ENCODE results near the gene KLC1.

KLC1 gene

GRCh38 chr14:103738166-103738565, 109.2 kb downstream of the KLC1 start:
- DNase-seq, result no peak

- no peak for DNase-seq
Measured at GRCh38 chr14:103738701-103739451, 109.9 kb downstream of the KLC1 start.

GRCh38 chr14:103739466-103739792, 110.4 kb downstream of the KLC1 start:
- DNase-seq, result no peak

DNA sequence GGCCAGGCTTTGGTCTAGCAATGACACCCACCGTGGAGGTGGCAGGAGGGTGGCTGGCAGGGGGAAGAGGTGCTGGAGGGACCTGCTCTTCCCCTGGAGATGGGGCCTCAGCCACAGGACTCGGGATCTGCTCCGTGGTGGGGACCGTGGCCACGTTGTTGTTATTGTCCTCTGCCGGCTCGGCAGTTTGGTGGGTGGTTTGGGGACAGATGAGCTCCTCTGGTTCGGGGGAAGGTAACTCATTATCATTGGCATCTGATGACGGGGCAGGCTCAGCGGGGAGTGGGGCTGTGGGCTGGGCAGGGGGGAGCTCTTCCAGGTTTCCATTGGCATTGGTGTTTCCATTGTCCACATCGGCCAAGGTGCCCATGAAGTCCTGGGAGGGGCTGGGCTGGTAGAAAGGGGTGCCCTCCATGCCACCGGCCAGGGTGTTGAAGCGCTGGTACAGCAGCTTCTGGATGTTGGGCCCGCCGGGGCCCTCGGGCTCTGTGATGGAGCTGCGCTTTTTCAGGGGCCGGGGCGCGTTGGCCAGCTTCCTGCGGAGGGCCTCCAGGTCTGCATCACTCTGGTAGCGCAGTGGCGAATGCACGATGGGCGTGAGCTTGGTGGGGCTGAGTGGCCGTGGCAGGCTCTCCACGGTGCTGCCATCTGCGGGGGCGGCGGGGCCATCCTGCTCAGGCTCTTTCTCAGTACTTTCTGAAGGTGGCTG, 110.9 kb downstream of the KLC1 start:
- DNase-seq, result no peak

DNA sequence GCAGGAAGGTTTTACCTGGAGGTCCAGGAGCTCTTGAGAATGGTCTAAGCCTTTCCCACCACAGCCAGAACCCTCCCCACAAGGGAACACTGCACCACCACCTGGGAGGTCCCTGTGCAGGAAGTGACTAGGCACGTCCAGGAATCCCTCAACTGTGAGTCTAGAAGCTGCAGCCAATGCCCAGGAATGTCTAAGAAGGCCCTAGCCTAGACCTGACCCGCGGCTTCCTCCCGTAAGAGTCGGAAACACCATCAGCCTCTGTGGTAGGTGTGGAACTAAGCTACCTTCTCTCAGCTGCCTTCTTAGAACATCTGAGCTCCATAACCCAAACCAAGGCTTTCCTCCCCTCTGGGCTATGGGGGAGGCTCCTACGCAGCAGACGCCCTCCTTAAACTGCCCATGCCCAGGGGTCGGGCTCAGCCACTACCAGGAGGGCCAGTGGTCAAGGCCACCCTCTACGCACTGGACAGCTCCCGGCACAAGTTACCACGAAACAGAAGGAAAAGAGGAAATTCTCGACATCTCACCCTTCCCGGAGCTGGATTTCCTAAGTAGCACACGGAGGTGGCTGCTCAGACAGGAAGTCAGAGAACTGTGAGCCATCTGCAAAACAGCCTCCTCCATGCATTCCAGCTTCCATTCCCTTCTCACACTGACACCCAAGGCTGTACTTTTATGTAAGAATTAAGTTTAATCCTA, 112.1 kb downstream of the KLC1 start:
- no peak for DNase-seq

DNA sequence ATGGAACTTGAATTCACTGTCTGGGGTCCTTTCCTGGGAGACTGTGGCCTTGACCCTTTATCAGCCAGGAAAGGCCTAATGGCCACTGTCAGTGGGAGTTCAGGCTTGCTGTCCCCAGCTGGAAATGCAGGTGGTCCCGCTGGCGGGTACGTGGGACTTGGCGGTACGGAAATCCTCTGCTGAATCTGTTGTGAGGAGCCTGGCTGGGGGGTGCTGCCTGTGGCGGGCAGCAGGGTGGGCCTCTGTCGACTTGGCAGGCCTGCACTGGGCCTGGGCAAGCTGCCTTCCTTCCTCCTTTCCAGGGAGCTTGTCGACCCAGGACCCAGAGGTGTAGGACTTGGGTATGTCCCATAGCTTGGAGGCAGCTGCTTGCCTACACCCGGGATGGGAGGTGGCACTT, 112.9 kb downstream of the KLC1 start:
- no peak for DNase-seq

DNA sequence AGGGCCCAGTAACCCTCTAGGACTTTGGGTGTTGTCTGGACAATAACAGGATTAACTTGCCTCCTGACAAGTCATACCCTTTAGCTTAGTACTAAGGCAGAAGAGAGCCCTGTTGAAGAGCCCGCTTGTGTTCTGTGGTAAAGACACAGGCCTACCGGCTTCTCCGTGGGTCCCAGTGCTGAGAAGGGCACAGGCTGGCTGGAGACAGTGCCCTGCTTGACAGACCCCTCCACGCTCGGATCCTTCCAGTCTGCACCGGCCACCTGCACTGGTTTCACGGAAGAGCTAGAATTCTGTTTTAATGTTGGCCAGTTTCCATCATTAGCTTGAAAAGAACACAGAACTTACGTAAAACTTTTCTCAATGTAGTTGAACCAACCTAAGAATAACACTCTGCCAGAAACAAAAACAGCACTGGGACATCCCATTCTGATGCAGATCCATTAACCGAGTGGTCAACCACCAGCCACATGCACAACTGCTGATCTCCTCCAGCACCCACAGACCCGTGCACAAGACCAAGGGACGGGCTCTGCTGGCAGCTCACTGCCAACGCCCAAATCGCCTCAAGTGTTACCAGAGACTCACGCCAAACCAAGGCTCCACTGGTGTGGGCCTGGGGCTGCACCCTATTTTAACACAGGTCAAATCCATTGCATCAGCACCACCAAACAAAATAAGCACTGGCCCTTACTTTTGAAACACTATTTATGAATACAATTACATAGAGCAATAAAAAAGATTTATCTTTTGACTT, 113.7 kb downstream of the KLC1 start:
- DNase-seq, result no peak

GRCh38 chr14:103743691-103744090, 114.7 kb downstream of the KLC1 start:
- DNase-seq, result no peak

DNA sequence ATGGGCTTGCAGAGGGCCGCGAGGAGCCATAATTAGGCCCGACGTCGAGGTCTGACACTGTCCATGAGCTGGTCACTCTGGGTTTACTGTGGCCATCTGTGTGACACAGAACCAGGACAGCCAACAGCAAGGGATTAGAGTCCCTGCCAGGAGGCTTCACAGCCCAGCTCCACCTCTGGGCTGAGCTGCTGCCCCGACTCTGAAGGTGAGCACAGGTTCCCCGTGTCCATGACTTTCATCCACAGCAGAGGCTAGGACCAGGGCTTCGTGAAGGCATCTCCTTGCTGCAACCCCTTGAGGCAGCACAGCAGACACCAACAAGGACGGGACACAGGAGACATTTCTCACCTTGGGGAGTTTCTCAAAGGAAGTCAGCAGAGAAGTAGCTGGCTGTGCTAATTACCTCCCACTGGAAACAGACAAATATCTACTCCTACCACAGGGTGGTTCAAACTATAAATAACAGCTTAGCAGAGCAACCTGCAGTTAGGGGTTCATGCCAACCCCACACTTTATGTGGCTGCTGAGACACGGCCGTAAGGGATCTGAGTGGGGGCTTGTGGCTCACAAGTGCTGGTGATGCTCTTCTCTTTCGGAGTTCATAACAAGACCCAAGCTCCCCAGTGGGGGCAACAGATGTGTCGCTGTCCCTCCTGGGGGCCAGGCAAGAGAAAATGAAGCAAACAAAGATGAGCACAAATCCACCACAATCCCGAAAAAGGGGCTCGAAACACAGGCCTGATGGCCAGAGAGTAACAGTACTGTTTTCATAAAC, 115.8 kb downstream of the KLC1 start:
- DNase-seq, result no peak

DNA sequence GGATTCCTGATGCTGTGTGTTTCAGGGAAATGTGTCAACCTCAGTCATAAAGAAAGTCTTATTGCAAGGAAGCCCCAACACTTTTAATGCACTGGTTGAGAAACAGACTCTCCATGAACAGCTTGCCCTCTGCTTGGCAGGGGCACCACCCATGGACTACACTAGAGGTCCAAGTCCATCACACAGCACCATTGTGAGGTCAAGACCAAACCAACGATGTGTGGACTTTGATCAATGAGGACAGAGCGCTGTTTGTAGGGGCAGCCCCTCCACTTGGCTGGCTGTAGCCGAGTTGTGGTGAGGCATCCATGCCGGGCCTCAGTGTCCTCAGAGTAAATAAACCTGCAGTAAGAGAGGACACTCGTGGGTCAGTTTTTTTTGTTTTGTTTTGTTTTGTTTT, 116.4 kb downstream of the KLC1 start:
- no peak for DNase-seq

GRCh38 chr14:103746701-103747100, 117.7 kb downstream of the KLC1 start:
- no peak for DNase-seq

DNA sequence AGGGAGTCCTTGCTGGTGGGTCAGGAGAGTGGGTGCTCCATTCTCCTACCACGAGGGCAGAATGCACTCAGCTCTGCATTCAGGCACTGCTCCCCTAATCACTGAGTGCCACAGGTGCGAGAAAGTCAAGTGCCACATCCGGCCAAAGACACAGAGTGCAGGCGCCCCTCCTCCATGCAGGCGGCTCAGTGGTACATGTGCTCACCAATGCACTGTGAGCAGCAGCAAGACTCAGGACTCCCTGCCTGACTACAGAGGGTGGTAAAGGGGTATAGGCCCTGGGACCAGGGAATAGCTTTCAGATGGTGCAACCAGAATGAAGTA, 119.5 kb downstream of the KLC1 start:
- DNase-seq, result no peak

DNA sequence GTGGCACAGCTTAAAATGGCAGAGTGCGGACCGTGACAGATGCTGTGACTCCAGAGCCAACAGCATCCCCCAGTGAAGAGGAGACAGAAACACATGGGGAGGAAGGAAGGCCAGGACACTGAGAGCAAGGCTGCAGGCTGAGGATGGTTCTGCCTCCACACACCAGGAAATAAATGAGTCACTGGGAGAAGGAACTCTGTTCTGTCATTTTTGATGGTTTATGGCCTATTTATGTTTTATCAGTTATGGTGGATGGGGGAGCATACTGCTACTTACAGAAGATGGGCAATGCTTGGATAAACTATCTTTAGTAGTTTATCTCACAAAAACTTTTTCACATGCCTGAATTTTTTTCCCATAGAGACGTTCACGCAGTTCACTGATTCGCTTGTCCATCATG, 120.4 kb downstream of the KLC1 start:
- no peak for DNase-seq

- no peak for DNase-seq
Measured at GRCh38 chr14:103749860-103750259, 120.8 kb downstream of the KLC1 start.
